Measurements from ENCODE around the gene AHNAK2. TPM values are rescaled to one million over a fixed set of nuclear protein-coding genes. Genes with fewer than 3 reads are reported as not detected.
A peak's percentile ranks its signal among the peaks of the same experiment; 100 is the strongest.
"Not testable (repeated sequence)": the region's sequence is repeated elsewhere in the genome, so short reads cannot be mapped to it uniquely, and the experiment has no call there.

Gene AHNAK2
- total RNA-seq, 6 donors from 2014 or later = 4.3 to 48.0 (median 12.9) TPM

GRCh38 chr14:104912053-104912452 lies 66.1 kb downstream of the AHNAK2 start:
- Histone ChIP-seq H3K4me1 (no peaks in the 10 kb centered on the region), H3K27me3 (no peaks in the 10 kb centered on the region), H3K36me3 (no peaks in the 10 kb centered on the region), H3K27ac (no peak overlapping the region), H3K9me3 (peaks cover 10 to 13% (median 10%) of the 10 kb centered on the region in 4 donors), H3K4me3 (no peak overlapping the region)
- DNase-seq = no peak
- 76 to 90% methylated on average over 3 of the region's 3 CpGs for WGBS, 2 donors
- no peak for TF ChIP-seq EP300 (IDR thresholded peaks at IDR 0.05)
- no peak for TF ChIP-seq POLR2AphosphoS5 (IDR thresholded peaks at IDR 0.05)
- TF ChIP-seq POLR2A (IDR thresholded peaks at IDR 0.05) = no peak
- no peak for TF ChIP-seq CTCF (IDR thresholded peaks at IDR 0.05)
- no peak for ATAC-seq (ENCODE audit: low FRiP score in 2 of 2)

GRCh38 chr14:104908303-104908702 lies 69.9 kb downstream of the AHNAK2 start:
- TF ChIP-seq EP300 (IDR thresholded peaks at IDR 0.05) (no peak), POLR2AphosphoS5 (IDR thresholded peaks at IDR 0.05) (no peak), POLR2A (IDR thresholded peaks at IDR 0.05) (no peak)
- DNase-seq (no peak), ATAC-seq (ENCODE audit: low FRiP score in 2 of 2) (no peak)
- WGBS, 2 donors = 23 to 35% methylated on average over 1 of the region's 1 CpG
- Histone ChIP-seq H3K36me3 (no peaks in the 10 kb centered on the region), H3K27ac (no peak overlapping the region), H3K9me3 (peaks cover 10 to 13% (median 10%) of the 10 kb centered on the region in 4 donors), H3K27me3 (no peaks in the 10 kb centered on the region), H3K4me3 (no peak overlapping the region), H3K4me1 (no peaks in the 10 kb centered on the region)

GRCh38 chr14:104905579-104905933 lies 72.6 kb downstream of the AHNAK2 start:
- not testable (repeated sequence) for ATAC-seq (ENCODE audit: low FRiP score in 2 of 2); H3K4me1 ChIP-seq; H3K36me3 ChIP-seq; H3K9me3 ChIP-seq; H3K4me3 ChIP-seq; H3K27me3 ChIP-seq; H3K27ac ChIP-seq
- peak in 1 of 2 donors; percentile 50 for DNase-seq
- WGBS, 2 donors = 79 to 86% methylated on average over 26 to 27 of the region's 28 CpGs

- H3K27ac ChIP-seq; H3K4me3 ChIP-seq; H3K36me3 ChIP-seq; H3K27me3 ChIP-seq; H3K9me3 ChIP-seq; H3K4me1 ChIP-seq; ATAC-seq (ENCODE audit: low FRiP score in 2 of 2): not testable (repeated sequence)
- DNase-seq = peak in 1 of 2 donors; percentile 61
- WGBS, 2 donors = 67 to 80% methylated on average over 37 to 38 of the region's 38 CpGs
Observed at GRCh38 chr14:104904650-104905578, 73.3 kb downstream of the AHNAK2 start.

- no peaks in the 10 kb centered on the region for H3K4me1 ChIP-seq
- no peak for TF ChIP-seq EP300 (IDR thresholded peaks at IDR 0.05)
- no peak for TF ChIP-seq POLR2A (IDR thresholded peaks at IDR 0.05)
- TF ChIP-seq POLR2AphosphoS5 (IDR thresholded peaks at IDR 0.05) = no peak
- TF ChIP-seq CTCF (IDR thresholded peaks at IDR 0.05) = no peak
- H3K27me3 ChIP-seq = no peaks in the 10 kb centered on the region
- DNase-seq (no peak), ATAC-seq (ENCODE audit: low FRiP score in 2 of 2) (no peak)
- no peak overlapping the region for H3K27ac ChIP-seq
- H3K4me3 ChIP-seq = no peak overlapping the region
- H3K36me3 ChIP-seq = no peaks in the 10 kb centered on the region
- H3K9me3 ChIP-seq = no peaks in the 10 kb centered on the region
- WGBS, 2 donors = 92 to 95% methylated on average over 7 of the region's 7 CpGs
Observed at GRCh38 chr14:104903990-104904389, 74.2 kb downstream of the AHNAK2 start.

- no peaks in the 10 kb centered on the region for H3K27me3 ChIP-seq
- no peaks in the 10 kb centered on the region for H3K36me3 ChIP-seq
- no peak for ATAC-seq (ENCODE audit: low FRiP score in 2 of 2)
- no peaks in the 10 kb centered on the region for H3K9me3 ChIP-seq
- peaks cover 0 to 10% (median 8%) of the 10 kb centered on the region in 4 donors for H3K4me1 ChIP-seq
- no peak for DNase-seq
- H3K4me3 ChIP-seq = no peak overlapping the region
- TF ChIP-seq POLR2AphosphoS5 (IDR thresholded peaks at IDR 0.05) (no peak), EP300 (IDR thresholded peaks at IDR 0.05) (no peak), POLR2A (IDR thresholded peaks at IDR 0.05) (no peak), CTCF (IDR thresholded peaks at IDR 0.05) (no peak)
- H3K27ac ChIP-seq = no peak overlapping the region
- 85 to 87% methylated on average over 12 of the region's 12 CpGs for WGBS, 2 donors
Observed at GRCh38 chr14:104900639-104901512, 77.3 kb downstream of the AHNAK2 start.

Measured in upper lobe of left lung (tissue), 6 donors.